ENCODE measurements around the gene SPON1.
"Not testable (repeated sequence)": the region's sequence is repeated elsewhere in the genome, so short reads cannot be mapped to it uniquely, and the experiment has no call there.

The SPON1 gene

GRCh38 chr11:13983081-13983751 is 20.7 kb downstream of the SPON1 start:
- H3K4me3 ChIP-seq (ENCODE audit: low read depth in 1 of 2, low read length in 2 of 2): no peak overlapping the region
- no peak overlapping the region for H2AFZ ChIP-seq (ENCODE audit: low read depth, low read length)
- no peaks in the 10 kb centered on the region for H3K4me1 ChIP-seq (ENCODE audit: insufficient read depth, low read length)
- ATAC-seq (ENCODE audit: insufficient read depth, low read depth): no peak
- no peaks in the 10 kb centered on the region for H4K20me1 ChIP-seq (ENCODE audit: insufficient read depth, low read length)
- H3K79me2 ChIP-seq (ENCODE audit: insufficient read depth, low read length): no peaks in the 10 kb centered on the region
- H3K4me2 ChIP-seq (ENCODE audit: insufficient read depth, low read length): no peak overlapping the region
- H3K36me3 ChIP-seq (ENCODE audit: insufficient read depth, low read length): no peaks in the 10 kb centered on the region
- no peaks in the 10 kb centered on the region for H3K27me3 ChIP-seq (ENCODE audit: insufficient read depth, low read length, poor library complexity)
- H3K9ac ChIP-seq (ENCODE audit: low read depth, low read length): no peak overlapping the region
- TF ChIP-seq EZH2 (IDR thresholded peaks at IDR 0.05; ENCODE audit: borderline replicate concordance, low read depth, low read length, severe bottlenecking): no peak
- TF ChIP-seq, protein P1, sequence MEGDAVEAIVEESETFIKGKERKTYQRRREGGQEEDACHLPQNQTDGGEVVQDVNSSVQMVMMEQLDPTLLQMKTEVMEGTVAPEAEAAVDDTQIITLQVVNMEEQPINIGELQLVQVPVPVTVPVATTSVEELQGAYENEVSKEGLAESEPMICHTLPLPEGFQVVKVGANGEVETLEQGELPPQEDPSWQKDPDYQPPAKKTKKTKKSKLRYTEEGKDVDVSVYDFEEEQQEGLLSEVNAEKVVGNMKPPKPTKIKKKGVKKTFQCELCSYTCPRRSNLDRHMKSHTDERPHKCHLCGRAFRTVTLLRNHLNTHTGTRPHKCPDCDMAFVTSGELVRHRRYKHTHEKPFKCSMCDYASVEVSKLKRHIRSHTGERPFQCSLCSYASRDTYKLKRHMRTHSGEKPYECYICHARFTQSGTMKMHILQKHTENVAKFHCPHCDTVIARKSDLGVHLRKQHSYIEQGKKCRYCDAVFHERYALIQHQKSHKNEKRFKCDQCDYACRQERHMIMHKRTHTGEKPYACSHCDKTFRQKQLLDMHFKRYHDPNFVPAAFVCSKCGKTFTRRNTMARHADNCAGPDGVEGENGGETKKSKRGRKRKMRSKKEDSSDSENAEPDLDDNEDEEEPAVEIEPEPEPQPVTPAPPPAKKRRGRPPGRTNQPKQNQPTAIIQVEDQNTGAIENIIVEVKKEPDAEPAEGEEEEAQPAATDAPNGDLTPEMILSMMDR (IDR thresholded peaks at IDR 0.05; ENCODE audit: borderline replicate concordance, extremely low read depth, low read length, poor library complexity, severe bottlenecking): no peak
- H3K27ac ChIP-seq (ENCODE audit: low read length): no peak overlapping the region
- DNase-seq: no peak
- no peaks in the 10 kb centered on the region for H3K9me3 ChIP-seq (ENCODE audit: insufficient read depth, low read length, severe bottlenecking)

GRCh38 chr11:13984616-13985450 is 22.3 kb downstream of the SPON1 start:
- TF ChIP-seq, protein P1 (IDR thresholded peaks at IDR 0.05; ENCODE audit: borderline replicate concordance, extremely low read depth, low read length, poor library complexity, severe bottlenecking): no peak
- TF ChIP-seq EZH2 (IDR thresholded peaks at IDR 0.05; ENCODE audit: borderline replicate concordance, low read depth, low read length, severe bottlenecking): no peak
- H2AFZ ChIP-seq (ENCODE audit: low read depth, low read length): no peak overlapping the region
- ATAC-seq (ENCODE audit: insufficient read depth, low read depth): no peak
- H4K20me1 ChIP-seq (ENCODE audit: insufficient read depth, low read length): no peaks in the 10 kb centered on the region
- no peak for DNase-seq
- no peak overlapping the region for H3K4me3 ChIP-seq (ENCODE audit: low read depth in 1 of 2, low read length in 2 of 2)
- no peaks in the 10 kb centered on the region for H3K9me3 ChIP-seq (ENCODE audit: insufficient read depth, low read length, severe bottlenecking)
- no peak overlapping the region for H3K4me2 ChIP-seq (ENCODE audit: insufficient read depth, low read length)
- H3K27me3 ChIP-seq (ENCODE audit: insufficient read depth, low read length, poor library complexity): no peaks in the 10 kb centered on the region
- no peaks in the 10 kb centered on the region for H3K79me2 ChIP-seq (ENCODE audit: insufficient read depth, low read length)
- no peaks in the 10 kb centered on the region for H3K36me3 ChIP-seq (ENCODE audit: insufficient read depth, low read length)
- no peak overlapping the region for H3K9ac ChIP-seq (ENCODE audit: low read depth, low read length)
- H3K27ac ChIP-seq (ENCODE audit: low read length): no peak overlapping the region
- no peaks in the 10 kb centered on the region for H3K4me1 ChIP-seq (ENCODE audit: insufficient read depth, low read length)

GRCh38 chr11:13986695-13987094 is 24.2 kb downstream of the SPON1 start:
- H3K27me3 ChIP-seq (ENCODE audit: insufficient read depth, low read length, poor library complexity); ATAC-seq (ENCODE audit: insufficient read depth, low read depth); H2AFZ ChIP-seq (ENCODE audit: low read depth, low read length); H3K4me1 ChIP-seq (ENCODE audit: insufficient read depth, low read length); H3K9me3 ChIP-seq (ENCODE audit: insufficient read depth, low read length, severe bottlenecking); H4K20me1 ChIP-seq (ENCODE audit: insufficient read depth, low read length); H3K27ac ChIP-seq (ENCODE audit: low read length); H3K4me2 ChIP-seq (ENCODE audit: insufficient read depth, low read length); DNase-seq; H3K4me3 ChIP-seq (ENCODE audit: low read depth in 1 of 2, low read length in 2 of 2); H3K9ac ChIP-seq (ENCODE audit: low read depth, low read length); H3K36me3 ChIP-seq (ENCODE audit: insufficient read depth, low read length); H3K79me2 ChIP-seq (ENCODE audit: insufficient read depth, low read length): not testable (repeated sequence)

DNA sequence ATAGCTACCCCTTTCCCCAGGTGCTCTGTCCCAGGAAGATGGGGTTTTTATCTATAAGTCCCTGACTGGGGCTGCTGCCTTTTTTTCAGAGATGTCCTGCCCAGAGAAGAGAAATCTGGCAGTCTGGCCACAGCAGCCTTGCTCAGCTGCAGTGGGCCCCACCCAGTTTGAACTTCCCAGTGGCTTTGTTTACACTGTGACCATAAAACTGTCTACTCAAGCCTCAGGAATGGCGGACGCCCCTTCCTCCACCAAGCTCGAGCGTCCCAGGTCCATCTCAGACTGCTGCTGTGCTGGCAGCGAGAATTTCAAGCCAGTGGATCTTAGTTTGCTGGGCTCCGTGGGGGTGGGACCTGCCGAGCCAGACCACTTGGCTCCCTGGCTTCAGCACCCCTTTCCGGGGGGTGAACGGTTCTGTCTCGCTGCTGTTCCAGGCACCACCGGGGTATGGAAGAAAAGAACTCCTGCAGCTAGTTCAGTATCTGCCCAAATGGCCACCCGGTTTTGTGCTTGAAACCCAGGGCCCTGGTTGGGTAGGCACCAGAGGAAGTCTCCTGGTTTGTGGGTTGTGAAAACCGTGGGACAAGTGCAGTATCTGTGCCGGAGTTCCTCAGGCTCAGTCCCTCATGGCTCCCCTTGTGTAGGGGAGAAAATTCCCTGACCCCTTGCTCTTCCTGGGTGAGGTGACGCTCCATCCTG is 29.8 kb downstream of the SPON1 start:
- H3K9me3 ChIP-seq (ENCODE audit: insufficient read depth, low read length, severe bottlenecking); H3K4me2 ChIP-seq (ENCODE audit: insufficient read depth, low read length); H3K79me2 ChIP-seq (ENCODE audit: insufficient read depth, low read length); H3K36me3 ChIP-seq (ENCODE audit: insufficient read depth, low read length); H3K4me3 ChIP-seq (ENCODE audit: low read depth in 1 of 2, low read length in 2 of 2); H3K9ac ChIP-seq (ENCODE audit: low read depth, low read length); DNase-seq; H3K27me3 ChIP-seq (ENCODE audit: insufficient read depth, low read length, poor library complexity); ATAC-seq (ENCODE audit: insufficient read depth, low read depth); H3K4me1 ChIP-seq (ENCODE audit: insufficient read depth, low read length); H4K20me1 ChIP-seq (ENCODE audit: insufficient read depth, low read length); H2AFZ ChIP-seq (ENCODE audit: low read depth, low read length); H3K27ac ChIP-seq (ENCODE audit: low read length): not testable (repeated sequence)
